Hematopoietic multipotent progenitor cell treated with erythropoietin and hydrocortisone succinate and interleukin-3 and kit ligand, for 6 days (in vitro differentiated cells): ENCODE measurements around the gene THBS1.

Source experiments
- DNase-seq: peaks from one replicate; pipeline ENCODE4 v3.0.0-alpha.2; 2015

The THBS1 gene

DNA sequence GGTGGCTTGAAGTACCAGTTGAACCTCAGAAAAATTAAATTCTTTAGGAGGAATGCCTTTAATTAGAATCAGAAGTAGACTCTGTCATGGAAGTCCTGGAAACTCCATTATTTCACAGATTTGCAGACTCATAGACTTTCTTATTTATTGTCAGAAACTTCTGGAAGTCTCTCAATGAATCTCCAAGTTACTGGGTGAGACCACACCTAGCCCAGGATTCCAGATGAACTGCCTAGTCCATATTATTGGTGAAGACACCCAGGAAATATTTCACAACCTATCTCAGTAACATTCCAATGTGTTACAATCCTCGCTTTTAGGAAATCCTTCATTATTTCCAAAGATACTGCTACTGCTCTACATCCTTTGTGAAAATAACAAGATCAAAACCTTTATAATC lies 6.5 kb upstream of the THBS1 start:
- no peak for DNase-seq

GRCh38 chr15:39575180-39575579 lies 5.7 kb upstream of the THBS1 start:
- DNase-seq = no peak

DNA sequence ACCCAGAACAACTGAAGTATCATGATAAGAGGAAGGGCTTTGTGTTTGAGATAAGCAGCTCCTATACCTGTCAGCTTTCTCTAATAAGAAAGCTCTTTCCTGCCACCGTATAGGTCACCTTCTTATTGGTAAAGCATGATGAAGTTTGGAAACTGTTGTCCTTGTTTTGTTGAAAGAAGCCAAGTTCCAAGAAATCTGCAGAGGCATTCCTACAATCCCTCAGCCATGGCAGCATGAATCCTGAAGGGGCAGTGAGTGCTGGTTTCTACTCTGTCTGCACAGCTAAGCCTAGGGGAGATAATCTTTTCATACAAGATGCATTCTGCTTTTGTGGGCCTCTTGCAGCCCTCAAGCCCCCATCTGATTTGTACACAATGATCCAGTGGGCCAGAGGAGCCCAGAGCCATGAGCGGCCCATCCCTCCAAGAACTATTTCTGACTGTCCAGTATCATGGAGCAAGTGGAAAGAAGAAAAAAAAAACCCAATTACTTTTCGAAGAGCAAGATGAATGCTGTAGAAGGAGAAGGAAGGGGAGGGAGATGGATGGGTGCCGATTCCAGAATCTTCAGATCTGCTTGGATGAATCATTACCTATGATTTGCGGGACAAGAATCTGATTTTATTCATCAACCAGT lies 1.9 kb upstream of the THBS1 start:
- DNase-seq = no peak

DNA sequence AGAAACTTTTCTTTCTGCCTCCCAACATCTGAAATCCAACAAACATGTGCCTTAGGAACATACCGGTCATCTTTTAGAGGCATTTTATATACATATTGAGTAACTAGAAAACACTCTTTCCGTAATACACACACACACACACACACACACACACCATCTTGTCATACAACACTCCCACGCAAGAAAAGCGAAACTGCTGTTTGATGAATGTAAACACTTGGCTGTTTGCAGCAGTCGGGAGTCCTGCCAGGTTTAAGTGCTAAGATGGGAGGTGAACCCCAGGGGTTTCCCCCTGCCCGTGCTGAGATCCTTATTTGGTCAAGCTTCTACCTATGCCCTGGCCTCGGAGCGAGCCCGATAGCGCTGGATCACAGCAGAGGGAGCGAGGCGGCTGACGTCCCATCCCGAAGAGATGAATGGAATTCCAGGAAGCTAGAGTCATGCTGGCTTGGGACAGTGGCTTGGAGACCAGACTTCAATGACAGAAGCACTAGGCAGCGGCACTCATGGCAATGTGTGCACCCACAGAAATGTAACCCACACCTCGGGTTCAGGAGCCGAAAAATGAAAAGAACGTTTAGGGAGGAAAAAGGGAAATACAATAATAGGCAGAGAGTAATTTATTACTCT lies 1.3 kb upstream of the THBS1 start:
- DNase-seq = no peak

DNA sequence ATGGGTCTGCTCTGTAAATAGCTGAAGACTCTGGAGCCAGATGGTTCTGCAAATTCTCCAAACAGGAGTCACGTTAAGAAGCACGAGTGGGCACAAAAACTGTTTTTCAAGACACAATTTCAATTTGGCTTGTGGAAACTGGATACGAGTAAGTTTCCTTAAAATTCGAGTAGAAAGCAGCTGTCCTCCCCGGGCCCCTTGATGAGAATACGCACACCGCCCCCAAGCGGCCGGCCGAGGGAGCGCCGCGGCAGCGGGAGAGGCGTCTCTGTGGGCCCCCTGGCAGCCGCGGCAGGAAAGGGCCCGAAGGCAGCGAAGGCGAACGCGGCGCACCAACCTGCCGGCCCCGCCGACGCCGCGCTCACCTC lies 778 bp upstream of the THBS1 start:
- DNase-seq = peak; percentile 89

DNA sequence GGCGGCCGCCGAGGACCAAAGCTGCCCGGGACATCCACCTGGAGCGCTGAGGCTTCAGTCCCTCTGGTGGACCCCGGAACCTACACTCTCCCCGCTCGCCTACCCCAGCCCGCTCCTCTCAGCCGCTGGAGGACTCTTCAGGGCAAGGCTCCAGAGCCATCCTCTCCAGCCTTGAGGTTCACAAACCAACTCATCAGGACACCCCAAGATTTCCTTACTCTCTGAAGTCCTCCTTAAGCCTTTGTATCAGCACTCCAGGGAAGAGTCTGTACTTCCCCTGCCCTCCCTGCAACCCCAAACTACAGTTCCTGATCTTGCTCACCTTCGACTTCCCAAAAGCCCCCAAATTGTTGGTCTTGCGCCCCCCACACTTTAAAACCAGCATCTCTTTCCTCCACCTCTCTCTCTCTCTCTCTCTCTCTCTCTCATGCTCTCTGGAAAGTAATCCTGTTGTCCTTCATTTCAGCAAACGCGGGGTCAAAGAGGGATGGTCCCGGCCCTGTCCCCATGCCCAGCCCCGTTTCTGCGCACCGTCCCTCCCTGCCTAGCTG lies 438 bp downstream of the THBS1 start:
- peak; percentile 28 for DNase-seq

DNA sequence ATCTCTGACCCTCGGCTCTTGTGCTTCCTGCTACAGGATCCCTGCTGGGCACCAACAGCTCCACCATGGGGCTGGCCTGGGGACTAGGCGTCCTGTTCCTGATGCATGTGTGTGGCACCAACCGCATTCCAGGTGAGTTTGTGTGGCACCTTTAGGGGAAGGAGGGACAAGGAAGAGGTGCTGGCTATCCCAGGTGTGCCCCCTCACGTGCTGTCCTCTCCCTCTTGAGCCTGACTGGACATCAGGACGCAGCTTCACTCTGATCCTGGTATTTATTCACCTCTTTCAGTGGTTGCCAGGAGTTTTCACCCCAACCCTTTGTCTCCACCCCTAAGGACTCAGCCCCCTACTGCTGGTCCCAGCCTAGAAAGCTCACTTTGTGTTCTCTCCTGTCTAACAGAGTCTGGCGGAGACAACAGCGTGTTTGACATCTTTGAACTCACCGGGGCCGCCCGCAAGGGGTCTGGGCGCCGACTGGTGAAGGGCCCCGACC lies 960 bp downstream of the THBS1 start:
- peak; percentile 50 for DNase-seq

DNA sequence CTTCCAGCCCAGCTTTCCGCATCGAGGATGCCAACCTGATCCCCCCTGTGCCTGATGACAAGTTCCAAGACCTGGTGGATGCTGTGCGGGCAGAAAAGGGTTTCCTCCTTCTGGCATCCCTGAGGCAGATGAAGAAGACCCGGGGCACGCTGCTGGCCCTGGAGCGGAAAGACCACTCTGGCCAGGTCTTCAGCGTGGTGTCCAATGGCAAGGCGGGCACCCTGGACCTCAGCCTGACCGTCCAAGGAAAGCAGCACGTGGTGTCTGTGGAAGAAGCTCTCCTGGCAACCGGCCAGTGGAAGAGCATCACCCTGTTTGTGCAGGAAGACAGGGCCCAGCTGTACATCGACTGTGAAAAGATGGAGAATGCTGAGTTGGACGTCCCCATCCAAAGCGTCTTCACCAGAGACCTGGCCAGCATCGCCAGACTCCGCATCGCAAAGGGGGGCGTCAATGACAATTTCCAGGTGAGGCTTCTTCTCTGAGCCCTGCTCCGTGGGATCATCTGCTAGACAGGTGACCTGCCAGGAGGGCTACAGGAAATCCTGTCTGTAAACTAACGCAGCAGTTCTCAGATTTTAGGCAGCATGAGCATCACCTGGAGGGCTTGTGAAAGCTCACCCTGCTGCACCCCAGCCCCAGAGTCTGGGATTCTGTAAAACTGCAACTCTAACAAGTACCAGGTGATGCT lies 1.6 kb downstream of the THBS1 start:
- no peak for DNase-seq

- no peak for DNase-seq
These were observed 2.2 kb downstream of the THBS1 start for GRCh38 chr15:39582977-39583595.

DNA sequence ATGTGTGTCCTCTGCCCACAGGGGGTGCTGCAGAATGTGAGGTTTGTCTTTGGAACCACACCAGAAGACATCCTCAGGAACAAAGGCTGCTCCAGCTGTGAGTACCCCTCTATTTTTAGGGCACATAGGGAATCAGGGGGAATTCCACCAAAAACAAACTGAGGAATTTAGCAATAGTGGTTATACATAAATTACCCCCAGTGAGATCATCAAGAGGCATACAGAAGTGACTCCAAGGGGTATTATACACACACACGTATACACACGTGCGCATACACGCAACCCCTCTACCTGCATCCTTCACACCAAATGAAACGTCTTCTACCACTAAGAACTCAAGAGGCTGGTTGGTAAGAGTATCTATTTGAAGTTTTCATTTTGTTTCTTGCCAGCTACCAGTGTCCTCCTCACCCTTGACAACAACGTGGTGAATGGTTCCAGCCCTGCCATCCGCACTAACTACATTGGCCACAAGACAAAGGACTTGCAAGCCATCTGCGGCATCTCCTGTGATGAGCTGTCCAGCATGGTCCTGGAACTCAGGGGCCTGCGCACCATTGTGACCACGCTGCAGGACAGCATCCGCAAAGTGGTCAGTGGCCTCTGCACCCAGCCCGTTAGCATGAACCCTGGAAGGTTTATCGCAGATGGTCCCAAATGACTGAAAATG lies 2.9 kb downstream of the THBS1 start:
- peak; percentile 37 for DNase-seq

GRCh38 chr15:39584266-39584659 lies 3.4 kb downstream of the THBS1 start:
- DNase-seq = no peak

- no peak for DNase-seq
These were observed 3.9 kb downstream of the THBS1 start for GRCh38 chr15:39584662-39585388.

DNA sequence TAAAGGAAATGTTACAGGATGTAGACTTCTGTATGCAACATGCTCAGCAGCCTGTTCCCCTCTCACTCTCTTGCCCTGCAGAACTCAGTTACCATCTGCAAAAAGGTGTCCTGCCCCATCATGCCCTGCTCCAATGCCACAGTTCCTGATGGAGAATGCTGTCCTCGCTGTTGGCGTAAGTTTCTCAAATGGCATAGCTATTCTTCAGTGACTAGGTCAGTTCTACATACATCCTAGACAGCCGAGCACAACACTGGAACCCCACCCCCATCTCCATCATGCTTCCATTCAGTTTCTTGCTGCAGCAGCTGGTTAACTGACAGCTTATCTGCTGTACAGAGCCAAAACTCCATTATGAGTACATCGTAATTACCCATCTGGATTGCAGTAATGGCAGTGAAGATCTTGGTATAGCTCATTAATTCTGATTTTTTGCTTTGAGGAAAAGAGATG lies 4.5 kb downstream of the THBS1 start:
- no peak for DNase-seq

DNA sequence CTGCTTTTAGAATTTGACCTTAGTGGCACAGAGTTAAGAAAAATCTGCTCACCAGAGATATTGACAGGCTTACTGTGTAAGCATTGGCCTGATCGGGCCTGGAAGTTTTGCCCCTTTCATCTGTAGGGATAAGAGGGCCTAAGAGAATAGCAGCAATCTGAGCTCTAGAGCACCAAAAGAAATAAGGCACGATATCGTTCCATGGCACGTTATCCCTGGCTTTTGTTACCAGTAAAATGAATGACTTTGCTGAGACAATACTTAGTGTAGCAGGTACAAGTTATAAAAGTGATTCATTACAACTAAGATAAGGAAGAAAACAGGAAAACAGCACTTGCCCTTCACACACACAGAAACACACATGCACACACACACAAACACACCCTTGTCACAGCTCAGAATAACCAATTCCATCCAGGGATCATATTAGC lies 5.0 kb downstream of the THBS1 start:
- DNase-seq = no peak

DNA sequence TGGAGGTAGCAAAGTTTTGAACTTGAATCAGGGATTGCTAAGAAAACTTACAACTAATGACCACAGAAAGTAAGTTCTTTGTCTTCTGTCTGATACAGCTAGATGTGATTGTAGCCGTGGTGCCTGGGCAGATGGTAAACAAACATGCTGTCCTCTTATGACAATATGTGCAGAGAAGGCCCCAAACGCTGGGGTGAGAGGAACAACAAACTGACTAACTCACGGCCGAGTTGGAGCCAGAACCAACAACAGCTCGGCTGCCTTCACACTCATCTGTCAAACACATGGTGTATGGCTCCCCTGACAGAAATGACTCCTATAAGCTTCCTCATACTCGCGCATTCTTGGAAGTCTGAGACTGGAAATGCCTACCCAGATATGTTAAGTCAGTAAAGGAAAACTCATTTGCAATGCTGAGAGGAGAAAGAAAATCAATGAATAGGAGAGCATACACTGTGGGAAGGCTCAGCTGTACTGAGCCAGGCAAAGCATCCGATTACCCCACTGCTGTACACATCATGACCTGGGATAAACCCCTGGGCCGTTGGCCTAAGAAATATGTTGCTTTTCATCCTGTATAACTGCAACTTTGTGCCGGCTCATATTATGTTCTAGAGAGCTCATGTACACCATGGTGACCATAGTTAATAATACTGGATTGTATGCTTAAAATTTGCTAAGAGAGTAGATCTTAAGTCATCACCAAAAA lies 5.7 kb downstream of the THBS1 start:
- no peak for DNase-seq

- DNase-seq = no peak
These were observed 6.3 kb downstream of the THBS1 start for GRCh38 chr15:39587096-39587721.

GRCh38 chr15:39587731-39588530 lies 7.1 kb downstream of the THBS1 start:
- DNase-seq = no peak

DNA sequence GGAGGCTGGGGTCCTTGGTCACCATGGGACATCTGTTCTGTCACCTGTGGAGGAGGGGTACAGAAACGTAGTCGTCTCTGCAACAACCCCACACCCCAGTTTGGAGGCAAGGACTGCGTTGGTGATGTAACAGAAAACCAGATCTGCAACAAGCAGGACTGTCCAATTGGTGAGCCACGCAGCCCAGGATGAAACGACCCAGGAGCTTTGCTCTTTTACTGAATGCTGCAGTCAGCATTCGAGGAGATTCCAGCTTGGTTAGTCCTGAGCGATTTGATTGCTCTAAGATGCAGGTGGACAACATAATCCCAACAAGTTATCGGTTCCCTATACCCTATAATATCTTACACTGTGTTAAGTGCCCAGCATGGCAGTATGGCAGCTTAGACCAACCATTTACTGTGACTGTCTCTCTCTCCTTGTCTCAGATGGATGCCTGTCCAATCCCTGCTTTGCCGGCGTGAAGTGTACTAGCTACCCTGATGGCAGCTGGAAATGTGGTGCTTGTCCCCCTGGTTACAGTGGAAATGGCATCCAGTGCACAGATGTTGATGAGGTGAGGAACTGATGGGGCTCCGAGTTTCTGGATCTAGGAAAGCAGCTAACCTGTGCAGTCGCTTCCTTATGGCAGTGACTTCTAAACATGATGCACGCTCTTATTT lies 7.8 kb downstream of the THBS1 start:
- no peak for DNase-seq

DNA sequence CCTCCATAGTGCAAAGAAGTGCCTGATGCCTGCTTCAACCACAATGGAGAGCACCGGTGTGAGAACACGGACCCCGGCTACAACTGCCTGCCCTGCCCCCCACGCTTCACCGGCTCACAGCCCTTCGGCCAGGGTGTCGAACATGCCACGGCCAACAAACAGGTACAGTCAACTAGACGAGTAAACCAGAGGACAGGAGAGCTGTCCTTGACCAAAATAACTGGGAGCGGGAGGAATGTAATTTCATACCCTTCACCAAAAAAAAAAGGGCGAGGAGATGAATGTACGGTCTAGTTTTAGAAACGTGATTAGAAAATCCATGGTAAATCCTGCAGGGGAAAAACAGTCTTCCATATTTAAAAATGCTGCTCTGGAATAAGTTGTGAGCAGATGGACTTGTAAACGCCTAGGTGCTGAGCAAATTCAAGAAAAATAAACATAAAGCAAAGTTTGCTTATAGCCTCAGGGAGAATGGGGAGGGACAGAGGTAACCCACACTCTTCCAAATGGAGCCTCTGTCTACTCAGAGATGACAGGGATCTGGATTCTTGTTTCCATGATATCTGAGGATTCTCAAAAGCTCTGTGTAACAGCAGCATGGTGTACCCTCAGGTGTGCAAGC lies 8.4 kb downstream of the THBS1 start:
- no peak for DNase-seq
